ENCODE measurements around the gene MAML2.

The MAML2 gene

DNA sequence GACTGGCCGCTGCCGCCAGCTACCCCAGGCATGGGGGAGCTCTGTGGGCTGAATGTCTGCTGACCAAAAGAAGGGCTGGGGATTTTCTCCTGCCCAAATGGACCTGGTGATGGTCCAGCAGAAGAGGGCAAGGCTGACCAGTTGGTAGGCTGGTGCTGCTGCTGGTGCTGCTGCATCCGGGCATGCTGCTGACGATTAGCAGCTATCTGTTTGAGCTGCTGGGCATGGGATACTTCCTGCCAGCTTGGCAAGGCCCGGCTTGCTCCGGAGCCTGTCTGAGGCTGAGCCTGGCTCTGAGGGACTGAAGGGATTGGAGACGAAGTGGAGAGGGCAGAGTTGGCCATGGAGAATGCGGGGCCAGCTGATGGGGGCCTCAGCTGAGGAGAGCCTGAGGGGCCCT lies 250.5 kb downstream of the MAML2 start:
- no peak for DNase-seq

DNA sequence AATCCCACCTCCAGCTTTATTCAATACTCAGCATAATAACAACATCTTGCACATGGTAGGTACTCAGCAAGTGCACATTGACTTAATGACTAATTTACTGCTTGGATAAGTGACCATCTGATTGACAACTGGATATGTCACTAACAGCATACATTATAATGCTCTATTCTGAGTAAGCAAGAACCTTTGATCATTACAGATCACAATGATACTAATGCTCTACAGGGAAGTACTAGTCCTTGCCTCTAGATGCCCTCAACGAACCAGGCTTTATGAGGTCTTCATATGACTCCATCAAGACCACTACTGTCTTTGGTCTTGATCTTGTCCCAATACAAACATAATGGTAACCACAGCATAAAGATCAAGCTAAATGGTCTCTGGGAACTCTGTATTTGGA lies 251.5 kb downstream of the MAML2 start:
- DNase-seq = peak; percentile 40

DNA sequence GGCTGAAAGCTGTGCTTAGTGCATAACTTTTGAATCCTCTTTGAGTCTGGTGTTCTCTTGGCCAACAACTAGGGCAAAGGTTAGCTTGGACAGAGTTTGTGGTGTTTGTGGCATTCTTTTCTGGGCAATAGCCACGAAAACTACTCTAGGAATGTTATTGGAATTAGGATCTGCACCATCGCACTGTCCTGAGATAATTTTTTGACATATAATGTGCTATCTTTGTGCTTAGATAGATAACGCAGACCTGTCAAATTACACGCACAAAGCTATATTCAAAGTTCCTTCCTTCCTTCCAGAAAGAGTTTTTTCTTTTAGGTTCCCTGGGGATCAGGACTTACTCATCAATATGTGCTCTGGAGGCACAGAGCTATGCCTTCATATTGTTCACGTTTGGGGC lies 252.3 kb downstream of the MAML2 start:
- DNase-seq = peak; percentile 81

DNA sequence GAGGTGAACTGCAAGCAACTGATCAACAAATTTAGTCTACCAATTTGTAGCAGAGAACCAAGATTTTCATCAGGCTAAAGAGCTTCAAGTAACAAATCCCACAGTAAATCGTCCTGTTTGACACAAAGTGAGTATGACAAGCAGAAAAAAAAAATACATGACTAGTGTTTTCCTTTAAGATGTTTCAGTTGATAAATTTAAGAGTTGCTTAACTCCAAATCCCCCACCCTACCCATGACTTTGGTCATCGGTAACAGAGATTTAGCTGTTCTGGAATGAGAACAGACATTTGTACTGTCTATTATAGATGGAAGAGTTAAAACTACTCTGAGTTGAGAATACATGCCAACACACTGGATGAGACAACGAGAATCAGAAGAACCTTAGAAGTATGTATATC lies 254.1 kb downstream of the MAML2 start:
- DNase-seq = no peak

DNA sequence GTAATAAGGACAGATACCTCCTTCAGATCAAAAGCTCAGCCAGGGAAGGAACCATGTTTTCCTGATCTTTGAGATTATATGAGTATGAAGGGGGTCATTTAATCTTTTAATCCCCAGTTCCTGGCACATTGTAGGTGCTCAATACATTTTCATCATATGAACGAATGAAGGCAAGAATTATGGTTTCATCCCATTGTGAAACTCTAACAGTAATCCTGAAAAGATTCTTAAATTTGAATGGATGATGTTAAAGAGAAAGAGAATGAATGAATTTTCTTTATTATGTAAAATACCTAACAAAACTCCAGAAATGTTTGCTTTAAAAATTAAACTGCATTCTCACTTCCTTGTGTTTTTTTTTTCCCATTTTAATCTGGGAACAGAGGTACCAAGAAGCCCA lies 256.9 kb downstream of the MAML2 start:
- DNase-seq = no peak

DNA sequence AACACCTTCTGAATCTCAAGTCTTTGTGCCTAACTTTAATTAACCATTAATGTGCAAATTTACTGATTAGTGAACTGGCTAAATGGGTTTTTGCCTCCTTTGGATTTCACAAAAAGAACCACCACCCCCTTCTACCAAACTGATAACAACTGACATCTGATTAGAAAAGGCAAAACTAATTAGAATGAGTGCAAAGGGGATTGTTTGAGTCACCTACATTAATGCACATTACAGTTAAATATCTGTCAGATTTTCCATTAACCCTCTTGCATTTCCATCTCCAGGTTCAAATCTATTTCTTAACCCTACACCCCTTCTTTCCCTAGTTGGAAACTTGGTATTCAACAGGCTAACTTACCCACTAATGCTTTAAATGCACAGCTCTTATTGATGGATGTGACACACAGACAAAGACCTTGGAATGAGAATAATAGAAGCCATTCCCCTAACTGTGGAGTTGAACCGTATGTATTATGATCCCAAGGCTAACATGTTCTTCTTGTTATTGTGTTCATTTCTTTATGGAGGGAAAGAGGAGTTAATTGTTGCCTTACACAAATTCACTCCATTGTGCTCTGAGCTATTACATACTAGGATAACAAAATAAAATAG lies 257.6 kb downstream of the MAML2 start:
- no peak for DNase-seq

DNA sequence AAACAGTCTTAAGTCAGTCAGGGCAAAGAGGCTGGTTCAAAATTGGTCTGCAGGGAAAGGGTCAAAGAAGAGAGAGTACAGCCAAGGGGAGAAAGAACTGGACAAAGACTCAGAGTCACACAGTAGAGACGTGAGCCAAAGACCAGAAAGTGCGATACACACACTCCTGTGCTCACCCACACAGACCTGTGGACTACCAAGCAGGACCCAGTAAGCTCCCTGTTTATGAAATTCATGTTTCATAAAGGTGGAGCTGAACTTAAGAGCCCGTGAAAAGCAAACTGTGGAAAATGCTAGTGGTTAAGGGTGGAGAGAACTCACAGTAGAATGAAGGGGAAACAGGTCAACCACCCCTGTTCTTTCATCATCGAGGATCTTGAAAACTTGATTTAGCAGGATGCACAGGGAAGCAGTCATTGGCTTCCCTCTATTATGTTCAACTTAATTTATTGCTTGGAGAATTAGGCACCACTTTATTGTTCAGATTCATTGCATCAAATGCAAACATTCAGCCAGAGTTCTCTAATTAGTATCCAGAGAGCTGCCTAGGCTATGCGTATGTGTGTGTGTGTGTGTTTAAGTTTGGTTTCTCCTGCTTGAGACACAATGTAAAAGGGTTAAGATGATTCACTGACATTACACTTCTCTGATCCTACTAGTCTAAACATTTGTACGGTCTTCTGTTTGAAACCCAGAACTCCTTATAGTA lies 258.2 kb downstream of the MAML2 start:
- no peak for DNase-seq

DNA sequence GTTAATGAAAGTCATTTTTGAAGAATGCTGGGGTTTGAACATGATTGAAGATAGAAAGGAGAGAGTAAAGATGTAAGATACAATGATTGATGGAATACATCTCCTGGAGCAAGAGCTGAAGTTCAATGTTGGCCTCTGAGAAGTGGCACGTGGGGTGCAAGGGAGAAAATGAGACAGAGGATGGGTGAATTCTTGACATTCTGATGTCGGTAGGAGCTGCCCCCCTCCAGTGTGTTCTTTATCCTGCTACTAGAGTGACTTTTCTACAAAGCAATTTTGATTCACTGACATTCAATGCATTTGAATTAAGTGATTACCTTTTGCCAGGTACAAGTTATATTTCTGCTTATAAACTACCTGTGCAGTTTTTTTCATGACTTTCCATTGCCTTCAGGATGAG lies 260.1 kb downstream of the MAML2 start:
- no peak for DNase-seq

DNA sequence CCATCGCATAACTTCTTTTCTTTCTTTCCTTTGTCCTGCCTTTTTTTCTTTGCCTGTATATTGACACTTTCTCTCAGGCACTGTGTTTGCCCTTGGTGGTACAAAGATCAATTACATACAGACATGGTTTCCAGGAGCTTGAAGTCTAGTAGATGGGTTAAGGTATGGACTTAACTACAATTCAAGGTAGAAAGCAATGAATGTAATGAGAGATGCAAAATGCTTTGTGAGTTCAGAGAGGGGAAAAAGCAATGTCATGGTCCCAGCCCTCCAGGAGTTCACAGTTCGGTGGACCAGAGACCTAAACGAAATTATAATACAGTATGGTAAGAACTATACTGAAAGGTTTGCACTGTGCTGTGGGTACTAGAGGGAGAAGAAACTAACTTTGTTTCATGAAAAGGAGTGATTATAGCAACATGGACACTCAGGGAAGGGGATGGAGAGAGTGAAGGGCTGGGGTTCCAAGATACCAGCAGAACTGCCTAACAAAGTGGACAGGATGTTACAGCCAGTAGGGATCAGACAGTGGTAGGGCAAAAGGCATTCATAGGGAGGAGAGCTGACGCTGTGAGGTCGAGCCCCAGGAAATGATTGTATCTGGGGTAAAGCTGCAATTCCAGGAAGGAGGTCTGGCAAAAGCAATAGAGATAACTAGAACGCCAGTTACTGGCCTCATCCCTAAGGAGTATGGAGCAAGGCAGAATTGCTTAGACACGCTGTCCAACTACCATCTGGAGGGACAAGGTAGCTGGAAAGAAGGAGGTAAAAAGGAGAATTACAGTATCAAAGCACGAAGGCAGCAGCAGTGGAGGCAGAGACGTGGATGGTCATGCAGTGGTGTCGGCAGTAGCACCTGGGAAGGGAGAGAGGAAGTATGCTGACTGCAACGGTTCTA lies 260.7 kb downstream of the MAML2 start:
- DNase-seq = no peak

DNA sequence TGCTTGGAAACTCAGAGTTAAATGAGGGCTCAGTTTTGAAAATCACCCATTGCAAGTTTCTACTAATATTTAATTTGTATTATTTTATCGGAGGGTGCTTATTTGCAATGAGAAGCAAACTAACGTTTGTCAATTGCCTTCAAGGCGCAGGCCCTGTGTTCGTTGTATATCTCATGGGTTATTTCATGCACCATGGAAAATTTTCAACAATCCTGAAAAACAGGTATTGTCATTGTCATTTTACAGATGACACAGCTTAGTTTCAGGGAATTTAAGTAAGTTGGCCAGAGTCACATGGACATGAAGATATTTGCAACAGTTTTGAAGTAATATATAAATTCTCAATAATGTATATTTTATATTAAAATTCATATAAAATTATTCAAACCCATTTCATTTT lies 261.4 kb downstream of the MAML2 start:
- no peak for DNase-seq

DNA sequence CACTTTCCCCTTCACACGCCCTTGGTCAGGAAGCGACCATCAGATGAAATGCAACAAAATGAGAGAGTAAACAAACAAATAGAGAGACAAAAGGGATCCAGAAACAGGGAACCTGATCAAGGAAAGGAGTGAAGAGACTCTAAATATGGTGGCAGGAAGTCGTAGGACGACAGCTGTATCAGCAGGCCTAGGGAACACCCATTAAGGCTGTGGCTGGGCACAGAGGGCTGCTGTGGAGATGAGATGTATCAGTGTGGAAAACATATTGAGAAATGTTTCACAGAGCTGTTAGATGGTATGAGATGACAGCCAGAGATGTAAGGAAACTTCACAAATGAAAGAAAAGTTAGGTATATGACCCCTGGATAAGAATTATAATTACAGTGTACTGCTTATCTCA lies 263.3 kb downstream of the MAML2 start:
- DNase-seq = no peak

DNA sequence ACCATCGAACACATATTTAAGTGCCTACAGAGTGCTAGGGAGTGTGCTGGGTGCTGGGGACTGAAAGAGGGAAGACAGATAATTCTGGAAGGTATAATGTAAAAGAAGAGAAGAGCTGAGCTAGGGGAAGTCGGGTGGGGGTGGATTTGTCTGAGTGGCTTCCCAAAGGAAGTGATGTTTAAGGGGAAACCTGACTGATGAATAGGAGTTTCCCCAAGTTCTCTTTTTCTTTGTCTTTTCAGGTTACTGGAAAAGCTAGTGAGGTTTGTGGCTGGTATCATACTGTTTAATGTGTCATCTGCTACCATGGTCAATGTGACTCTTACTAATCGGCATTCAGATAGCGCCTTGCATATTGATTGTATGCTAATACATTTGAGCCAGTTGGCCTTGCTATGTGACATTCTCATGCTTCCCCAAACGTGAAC lies 267.4 kb downstream of the MAML2 start:
- peak; percentile 34 for DNase-seq

DNA sequence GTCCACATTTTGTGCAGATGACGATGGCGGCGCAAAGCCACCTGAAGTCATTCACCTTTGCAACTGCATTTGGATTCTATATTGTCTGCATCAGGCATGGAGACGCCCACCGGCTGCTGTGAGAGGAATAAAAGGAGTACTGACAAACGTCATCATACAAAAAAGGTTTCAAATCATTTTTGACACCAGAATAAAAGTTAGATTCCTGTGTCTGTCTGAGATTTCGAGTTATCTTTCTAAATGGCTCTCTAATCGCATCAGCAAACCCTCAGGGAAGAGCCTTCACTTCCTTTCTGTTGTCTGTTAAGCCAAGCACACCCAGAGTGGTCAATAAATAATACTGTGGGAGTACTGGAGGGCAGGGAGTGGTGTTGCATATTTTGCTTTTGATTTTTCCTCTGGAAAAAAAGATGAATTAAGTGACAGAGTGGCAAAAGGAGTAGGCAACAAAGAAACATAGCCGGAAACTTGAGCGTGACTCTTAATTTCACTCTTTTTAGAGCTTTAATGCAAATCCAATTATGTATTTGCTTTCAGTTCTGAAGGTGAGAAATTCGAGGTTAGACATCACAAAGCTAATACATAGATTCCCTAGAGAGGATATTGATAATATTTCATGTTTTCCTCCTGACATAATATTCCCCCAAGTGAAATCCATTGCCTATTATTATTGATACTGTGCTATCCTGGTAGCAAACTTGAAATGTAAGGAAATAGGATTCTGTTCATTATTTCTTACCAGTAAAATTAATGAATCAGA lies 268.3 kb downstream of the MAML2 start:
- DNase-seq = no peak

DNA sequence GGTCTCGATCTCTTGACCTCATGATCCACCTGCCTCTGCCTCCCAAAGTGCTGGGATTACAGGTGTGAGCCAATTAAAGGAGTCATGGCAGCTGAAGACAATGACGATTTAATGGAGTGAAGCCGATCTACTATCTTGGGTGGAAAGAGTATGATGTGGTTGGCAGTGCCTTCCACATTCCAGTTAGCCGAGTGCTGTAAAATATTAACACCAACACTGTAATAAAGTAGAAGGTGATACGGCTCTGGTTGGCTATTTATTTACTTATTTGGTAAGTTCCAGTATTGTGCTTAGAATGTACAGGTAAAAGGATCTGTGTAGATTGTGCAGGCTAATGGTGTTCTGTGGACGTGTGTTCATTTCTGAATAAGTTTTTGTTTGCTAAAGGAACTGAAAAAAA lies 269.5 kb downstream of the MAML2 start:
- DNase-seq = no peak

DNA sequence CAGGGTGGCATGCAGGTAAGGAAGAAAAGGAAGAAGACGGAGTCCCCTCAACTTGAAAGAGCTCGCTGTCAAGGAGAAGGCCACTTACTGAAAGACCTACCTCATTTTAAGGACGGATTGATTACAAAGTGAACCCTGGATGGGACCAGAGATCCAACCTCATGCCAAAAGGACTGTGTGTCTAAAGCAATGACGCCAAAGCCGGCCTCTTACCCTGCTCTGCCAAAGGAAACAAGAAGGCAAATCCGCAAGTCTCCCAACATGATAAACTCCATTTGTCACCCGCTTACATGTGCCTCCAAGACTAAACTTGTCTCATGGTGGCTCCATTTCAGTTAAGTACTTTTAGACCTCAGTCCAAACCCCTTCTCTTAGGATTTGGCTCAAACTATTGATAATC lies 270.4 kb downstream of the MAML2 start:
- DNase-seq = no peak

DNA sequence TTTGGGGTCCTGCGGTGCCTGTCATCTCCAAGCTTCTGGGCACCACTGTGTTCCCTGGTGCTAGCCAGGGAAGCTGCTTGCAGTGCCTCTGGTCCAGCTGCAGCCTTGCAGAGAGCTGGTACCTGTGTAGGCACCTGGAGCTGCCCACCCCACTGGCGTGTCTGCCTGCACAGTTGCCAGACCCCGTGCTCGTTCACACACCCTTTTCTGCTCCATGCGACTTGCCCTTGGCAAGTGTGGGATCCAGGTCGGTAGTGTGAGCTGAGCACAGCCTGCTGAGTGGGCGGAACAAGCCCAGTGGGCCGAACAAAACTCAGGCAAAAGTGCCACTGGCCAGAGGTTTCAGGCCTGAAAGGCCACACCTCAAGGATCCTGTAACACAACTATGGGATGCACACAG lies 272.5 kb downstream of the MAML2 start:
- DNase-seq = no peak

DNA sequence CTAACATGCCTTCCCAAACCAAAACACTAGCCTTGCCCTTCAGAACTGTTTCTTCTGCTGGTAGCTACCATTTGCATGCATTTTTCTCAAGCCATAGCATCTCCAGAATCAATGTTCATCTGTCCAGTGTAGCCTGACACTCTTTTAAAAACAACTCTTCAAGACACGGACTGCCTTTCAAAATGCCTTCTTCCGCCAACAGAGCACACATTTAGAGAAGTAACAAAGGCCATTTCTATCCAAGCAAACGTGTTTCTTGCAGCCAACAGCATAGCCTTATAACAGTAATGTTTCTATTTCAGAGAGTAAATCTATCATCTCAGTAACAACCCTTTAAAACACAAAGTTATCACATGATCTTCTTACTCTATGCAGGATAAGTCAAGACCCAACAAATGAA lies 275.8 kb downstream of the MAML2 start:
- DNase-seq = no peak

DNA sequence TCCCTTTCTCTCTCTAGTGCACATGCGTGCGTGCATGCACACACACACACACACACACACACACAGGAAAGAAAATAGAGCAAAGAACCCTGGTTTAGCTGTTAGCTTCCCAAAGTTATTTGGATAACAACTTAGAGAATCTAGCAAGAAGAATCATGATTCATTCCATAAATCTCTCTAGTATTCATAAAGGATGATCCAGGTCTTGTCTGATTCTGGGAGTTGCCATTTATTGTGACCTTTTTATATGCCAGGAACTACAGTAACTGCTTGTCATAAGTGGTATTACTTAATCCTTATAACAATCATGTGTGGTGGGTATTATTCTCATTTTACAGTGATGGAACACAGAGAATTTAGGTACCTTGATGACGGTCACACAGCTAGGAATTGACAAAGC lies 277.6 kb downstream of the MAML2 start:
- DNase-seq = peak; percentile 69

DNA sequence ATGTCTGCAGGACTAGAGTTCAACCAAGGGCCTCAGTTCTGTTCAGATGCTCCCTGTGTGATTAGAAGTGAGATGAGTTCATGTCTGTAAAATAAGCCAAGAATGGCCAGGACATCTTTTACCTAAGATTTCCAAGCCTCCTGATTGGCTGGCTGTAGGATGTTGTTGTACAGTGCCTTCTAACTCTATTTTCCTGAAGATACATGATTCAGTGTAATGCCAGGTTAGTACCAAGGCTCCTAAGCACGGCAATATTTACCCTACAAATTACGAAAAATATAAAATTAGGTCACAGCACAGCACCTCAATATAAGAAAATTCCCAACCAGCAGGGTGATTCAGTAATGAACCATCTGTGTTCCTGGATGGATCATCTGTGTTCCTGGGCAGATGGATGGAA lies 279.1 kb downstream of the MAML2 start:
- no peak for DNase-seq

DNA sequence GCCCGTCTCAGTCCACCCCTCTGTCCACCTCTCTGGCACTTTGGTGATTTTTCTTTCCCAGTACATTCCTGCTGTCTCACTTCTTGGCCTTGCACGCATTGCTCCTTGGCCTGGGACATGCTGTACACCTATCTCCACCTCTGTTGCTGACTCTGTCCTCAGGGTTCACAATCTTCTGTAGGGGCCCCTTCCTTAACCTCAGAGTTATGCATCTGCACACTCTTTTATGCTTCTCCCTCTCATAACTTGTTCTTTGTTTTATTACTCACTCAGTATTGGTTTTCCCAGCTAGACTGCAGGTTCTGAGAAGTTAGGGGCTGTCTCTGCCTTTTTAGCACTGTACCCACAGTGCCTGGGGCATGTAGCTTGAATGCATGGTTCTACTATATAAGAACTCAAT lies 279.9 kb downstream of the MAML2 start:
- DNase-seq = no peak

DNA sequence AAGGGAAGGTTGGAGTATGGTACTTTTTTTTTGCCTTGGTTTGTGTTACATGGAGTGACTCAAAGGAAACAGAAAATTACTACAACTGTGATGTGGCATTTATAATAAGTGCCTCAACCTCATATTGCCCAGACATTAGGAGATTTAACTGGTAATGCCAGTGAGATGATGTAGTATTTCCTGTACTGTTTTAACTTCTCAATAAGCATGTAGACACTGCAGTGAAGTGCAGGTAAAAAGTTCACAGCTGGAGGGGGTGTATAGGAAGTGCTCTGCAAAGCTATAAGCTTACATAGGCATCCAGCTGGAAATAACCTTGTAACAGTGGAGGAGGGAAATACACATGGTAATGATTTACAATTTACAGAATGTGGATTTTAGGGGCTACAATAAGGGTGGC lies 280.9 kb downstream of the MAML2 start:
- peak; percentile 48 for DNase-seq

DNA sequence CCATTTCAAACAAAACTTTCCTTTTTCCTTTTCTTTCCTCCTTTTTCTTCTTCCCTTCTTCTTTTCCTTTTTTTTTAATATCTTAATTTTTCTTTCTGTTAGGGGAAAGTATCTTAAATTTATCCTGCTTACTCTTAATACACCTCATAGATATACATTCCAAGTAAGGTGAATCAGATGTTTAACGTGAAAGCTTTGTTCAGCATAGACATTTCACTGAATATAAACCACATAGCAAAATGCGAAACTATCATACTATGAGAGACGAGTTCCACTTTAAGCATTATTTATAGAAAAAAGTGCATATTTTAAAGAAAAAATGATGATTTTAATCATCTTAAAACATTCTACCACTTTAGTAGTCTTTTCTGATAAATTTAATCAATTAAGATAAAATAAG lies 281.3 kb downstream of the MAML2 start:
- DNase-seq = no peak

DNA sequence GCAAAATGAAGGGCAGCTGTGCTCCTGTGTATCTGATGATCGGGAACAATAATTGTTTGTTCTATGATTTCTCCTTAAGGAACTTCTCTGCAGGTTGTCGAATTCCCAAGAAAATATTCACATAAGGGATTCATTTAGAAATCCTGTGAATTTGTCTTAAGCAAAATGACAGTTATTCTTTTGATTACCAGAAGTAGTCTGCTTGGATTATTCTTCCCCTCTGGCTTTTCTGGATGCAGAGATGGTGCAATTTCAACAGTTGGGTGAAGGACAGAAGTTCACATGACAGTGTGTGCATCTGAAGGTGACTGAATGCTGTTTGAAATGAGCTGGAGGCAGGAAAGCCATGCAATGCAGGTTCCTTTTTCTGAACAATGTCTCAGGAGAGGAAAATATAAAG lies 281.9 kb downstream of the MAML2 start:
- DNase-seq = peak; percentile 54
